ENCODE data around the gene PLPP1.

DNA sequence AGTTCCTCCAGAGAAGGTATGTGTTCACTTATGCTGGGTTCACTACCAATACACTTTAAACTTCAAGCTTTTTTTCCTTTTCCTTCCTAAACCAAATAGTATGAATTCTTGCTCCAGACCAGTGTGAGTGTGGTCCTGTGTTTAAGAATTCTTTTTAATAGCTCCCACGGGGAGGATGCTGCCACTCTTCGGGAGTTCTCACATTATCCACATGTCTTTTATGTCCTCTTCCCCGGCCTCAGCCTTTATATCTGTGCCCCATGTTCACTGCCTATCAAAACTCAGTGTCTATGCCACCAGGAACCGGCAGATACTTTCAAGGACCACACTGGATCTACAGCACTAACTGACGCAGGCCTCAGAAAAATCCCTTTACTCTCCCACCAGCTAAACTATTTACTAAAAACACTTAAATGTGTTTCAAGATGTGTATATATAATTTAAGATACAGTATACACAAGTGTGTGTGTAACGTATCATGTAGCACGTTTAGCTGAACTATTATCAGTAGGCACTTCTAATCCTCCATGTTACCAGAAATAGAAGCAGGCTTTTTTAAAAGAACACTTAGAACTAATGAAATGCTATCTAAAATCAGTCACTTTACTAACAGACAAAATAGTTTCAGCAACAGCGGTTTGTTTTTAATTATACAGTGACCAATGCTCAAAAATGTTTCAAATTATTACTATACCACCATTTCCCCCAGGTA, 88.0 kb downstream of the PLPP1 start:
- TF ChIP-seq, protein P1, sequence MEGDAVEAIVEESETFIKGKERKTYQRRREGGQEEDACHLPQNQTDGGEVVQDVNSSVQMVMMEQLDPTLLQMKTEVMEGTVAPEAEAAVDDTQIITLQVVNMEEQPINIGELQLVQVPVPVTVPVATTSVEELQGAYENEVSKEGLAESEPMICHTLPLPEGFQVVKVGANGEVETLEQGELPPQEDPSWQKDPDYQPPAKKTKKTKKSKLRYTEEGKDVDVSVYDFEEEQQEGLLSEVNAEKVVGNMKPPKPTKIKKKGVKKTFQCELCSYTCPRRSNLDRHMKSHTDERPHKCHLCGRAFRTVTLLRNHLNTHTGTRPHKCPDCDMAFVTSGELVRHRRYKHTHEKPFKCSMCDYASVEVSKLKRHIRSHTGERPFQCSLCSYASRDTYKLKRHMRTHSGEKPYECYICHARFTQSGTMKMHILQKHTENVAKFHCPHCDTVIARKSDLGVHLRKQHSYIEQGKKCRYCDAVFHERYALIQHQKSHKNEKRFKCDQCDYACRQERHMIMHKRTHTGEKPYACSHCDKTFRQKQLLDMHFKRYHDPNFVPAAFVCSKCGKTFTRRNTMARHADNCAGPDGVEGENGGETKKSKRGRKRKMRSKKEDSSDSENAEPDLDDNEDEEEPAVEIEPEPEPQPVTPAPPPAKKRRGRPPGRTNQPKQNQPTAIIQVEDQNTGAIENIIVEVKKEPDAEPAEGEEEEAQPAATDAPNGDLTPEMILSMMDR (IDR thresholded peaks at IDR 0.05; ENCODE audit: insufficient read depth, low read length), result no peak
- no peak for TF ChIP-seq POLR2AphosphoS5 (IDR thresholded peaks at IDR 0.05; ENCODE audit: low read depth)
